GM23338 (cell line): Measurements from ENCODE around the gene CDKN2AIPNL. TPM values are rescaled to one million over a fixed set of nuclear protein-coding genes. Genes with fewer than 3 reads are reported as not detected.

ENCODE experiments used
- ATAC-seq: fragments of 200-7000 bp; cut with Tn5 transposase; 3 replicates; pipeline ENCODE4 v1.9.1; 2020
- DNase-seq: peaks from one replicate; pipeline ENCODE4 v3.0.0-alpha.2; 2015; ENCODE audit warnings: low spot score
- H2AFZ ChIP-seq: fragments of 200-600 bp; sonication (generic); 2 replicates; pipeline ENCODE4 v1.8.0; 2016; ENCODE audit warnings: antibody characterized with exemption, mild to moderate bottlenecking, moderate library complexity
- H3F3A ChIP-seq: fragments of 200-600 bp; sonication (generic); replicated peaks from 2 replicates; pipeline ENCODE4 v1.8.0; 2017; ENCODE audit warnings: antibody characterized with exemption, mixed run types, low read depth
- H3K27ac ChIP-seq: fragments of 200-600 bp; sonication (generic); 2 replicates; pipeline ENCODE4 v1.6.1; 2016; ENCODE audit warnings: low read depth
- H3K27me3 ChIP-seq: fragments of 200-600 bp; sonication (generic); 2 replicates; pipeline ENCODE4 v1.8.0; 2016; ENCODE audit warnings: mild to moderate bottlenecking, mixed run types, moderate library complexity; ENCODE audit not compliant: insufficient read depth
- H3K36me3 ChIP-seq: fragments of 200-600 bp; sonication (generic); 2 replicates; pipeline ENCODE4 v1.8.0; 2016; ENCODE audit warnings: mild to moderate bottlenecking; ENCODE audit not compliant: insufficient read depth
- H3K4me1 ChIP-seq: fragments of 200-600 bp; sonication (generic); 2 replicates; pipeline ENCODE4 v1.8.0; 2016; ENCODE audit warnings: mild to moderate bottlenecking, moderate library complexity; ENCODE audit not compliant: insufficient read depth
- H3K4me2 ChIP-seq: fragments of 200-600 bp; sonication (generic); 2 replicates; pipeline ENCODE4 v1.7.1; 2017; ENCODE audit warnings: mixed run types
- H3K4me3 ChIP-seq: fragments of 200-600 bp; sonication (generic); 2 replicates; pipeline ENCODE4 v1.6.1; 2016; ENCODE audit warnings: mixed run types
- H3K79me2 ChIP-seq: fragments of 200-600 bp; sonication (generic); replicated peaks from 2 replicates; pipeline ENCODE4 v1.8.0; 2017; ENCODE audit warnings: mild to moderate bottlenecking; ENCODE audit not compliant: insufficient read depth
- H3K9me2 ChIP-seq: fragments of 200-600 bp; sonication (generic); 2 replicates; pipeline ENCODE4 v1.8.0; 2017; ENCODE audit not compliant: insufficient read depth
- H4K20me1 ChIP-seq: fragments of 200-600 bp; sonication (generic); replicated peaks from 2 replicates; pipeline ENCODE4 v1.8.0; 2017; ENCODE audit warnings: mild to moderate bottlenecking; ENCODE audit not compliant: insufficient read depth
- H3K27ac Mint-ChIP-seq: 2 replicates; pipeline ENCODE4 v1.8.0; 2020; ENCODE audit warnings: inconsistent platforms, mild to moderate bottlenecking, moderate library complexity, mixed read lengths
- H3K27me3 Mint-ChIP-seq: 3 replicates; pipeline ENCODE4 v1.8.0; 2022; ENCODE audit warnings: low read depth, mild to moderate bottlenecking, moderate library complexity, mixed read lengths, inconsistent platforms; ENCODE audit not compliant: insufficient read depth, poor library complexity
- H3K36me3 Mint-ChIP-seq: 3 replicates; pipeline ENCODE4 v1.8.0; 2021; ENCODE audit warnings: low read depth, mild to moderate bottlenecking, inconsistent platforms, moderate library complexity, mixed read lengths
- H3K4me1 Mint-ChIP-seq: 3 replicates; pipeline ENCODE4 v1.8.0; 2020; ENCODE audit warnings: mild to moderate bottlenecking, inconsistent platforms, mixed read lengths
- H3K4me3 Mint-ChIP-seq: 3 replicates; pipeline ENCODE4 v1.8.0; 2021; ENCODE audit warnings: moderate library complexity, mild to moderate bottlenecking, inconsistent platforms, mixed read lengths
- H3K9me3 Mint-ChIP-seq: 3 replicates; pipeline ENCODE4 v1.8.0; 2020; ENCODE audit warnings: moderate library complexity, mild to moderate bottlenecking, inconsistent platforms, mixed read lengths
- CREB1 ChIP-seq: fragments of 250-450 bp; sonication (Bioruptor Pico); IDR thresholded peaks from 2 replicates; pipeline ENCODE4 v1.5.0; 2020; ENCODE audit warnings: low read depth, mild to moderate bottlenecking, moderate library complexity
- CTCF ChIP-seq, 2 experiments: fragments of 200-600 bp in 1 of 2; sonication (generic) in 1 of 2; conservative IDR thresholded peaks; 2 replicates each; pipeline versions ENCODE4 v1.5.1 to v1.6.1; 2016 to 2017; ENCODE audit warnings: antibody characterized with exemption in 2 of 2, low read depth in 2 of 2, mild to moderate bottlenecking in 2 of 2, moderate library complexity in 1 of 2
- EZH2 ChIP-seq: fragments of 200-600 bp; sonication (generic); IDR thresholded peaks from one replicate; pipeline ENCODE4 v1.8.0; 2017; ENCODE audit warnings: antibody characterized with exemption, mild to moderate bottlenecking, low read depth; ENCODE audit not compliant: unreplicated experiment
- JUNB ChIP-seq: IDR thresholded peaks from one replicate; pipeline ENCODE4 v1.6.1; 2016; ENCODE audit warnings: antibody characterized with exemption; ENCODE audit not compliant: unreplicated experiment
- NANOG ChIP-seq: IDR thresholded peaks from 2 replicates; pipeline ENCODE4 v1.6.1; 2016; ENCODE audit warnings: antibody characterized with exemption, borderline replicate concordance
- ZNF331 ChIP-seq: fragments of 250-450 bp; sonication (Bioruptor Pico); IDR thresholded peaks from 2 replicates; pipeline ENCODE4 v1.5.0; 2020; ENCODE audit warnings: low read depth, mild to moderate bottlenecking, moderate library complexity
- polyA plus RNA-seq: library from polyadenylated mRNA; unstranded; fragments of >200 nt; fragmentation: Nextera tagmentation; extraction: Ambion mirVana; gene quantifications from 2 replicates; pipeline ENCODE4 v1.2.1, GENCODE V29; 2016
- total RNA-seq: library from RNA; depleted of rRNA; stranded (reverse); fragments of >200 nt; shearing (Covaris generic); gene quantifications from 2 replicates; pipeline ENCODE4 v1.2.3, GENCODE V29; 2014

The CDKN2AIPNL gene
- total and polyA plus RNA-seq, 2 experiments from 2014 or later: 53.5 to 79.5 TPM

GRCh38 chr5:134432677-134433359 lies 21.1 kb upstream of the CDKN2AIPNL start:
- Mint-ChIP-seq H3K27me3 (peaks cover 12% of the 10 kb centered on the region), H3K9me3 (no peaks in the 10 kb centered on the region), H3K4me3 (no peak overlapping the region; the same call in 2 of the 3 replicates), H3K27ac (peak overlapping the region; percentile 52), H3K4me1 (peaks cover 49% of the 10 kb centered on the region), H3K36me3 (peaks cover 37% of the 10 kb centered on the region)
- DNase-seq (no peak), ATAC-seq (peak; percentile 14)
- H3K79me2 ChIP-seq: peaks cover 23% of the 10 kb centered on the region
- H3K4me2 ChIP-seq: no peak overlapping the region
- H3K4me1 ChIP-seq: peaks cover 22% of the 10 kb centered on the region
- H3K27me3 ChIP-seq: no peaks in the 10 kb centered on the region
- H3K36me3 ChIP-seq: no peaks in the 10 kb centered on the region
- H3K4me3 ChIP-seq: no peak overlapping the region
- no peak overlapping the region for H2AFZ ChIP-seq
- H4K20me1 ChIP-seq: no peaks in the 10 kb centered on the region
- TF ChIP-seq NANOG: no peak
- no peak for TF ChIP-seq JUNB
- no peaks in the 10 kb centered on the region for H3K9me2 ChIP-seq
- no peaks in the 10 kb centered on the region for H3F3A ChIP-seq
- H3K27ac ChIP-seq: 0 out of 2 replicates have a peak overlapping the region, but pooled peaks have one; percentile 32

GRCh38 chr5:134432174-134432573 lies 20.5 kb upstream of the CDKN2AIPNL start:
- no peaks in the 10 kb centered on the region for H3K36me3 ChIP-seq
- H3K36me3 Mint-ChIP-seq: peaks cover 33% of the 10 kb centered on the region
- H2AFZ ChIP-seq: no peak overlapping the region
- H3K27me3 ChIP-seq: no peaks in the 10 kb centered on the region
- peak overlapping the region; percentile 24; the same call in 1 of the 2 replicates for H3K27ac Mint-ChIP-seq
- H3K27ac ChIP-seq: no peak overlapping the region
- ATAC-seq (no peak), DNase-seq (no peak)
- H3K9me2 ChIP-seq: no peaks in the 10 kb centered on the region
- H3K9me3 Mint-ChIP-seq: no peaks in the 10 kb centered on the region
- no peaks in the 10 kb centered on the region for H4K20me1 ChIP-seq
- H3K4me1 Mint-ChIP-seq: peaks cover 55% of the 10 kb centered on the region
- H3K4me3 ChIP-seq: no peak overlapping the region
- TF ChIP-seq CREB1 (CRISPR knock-in tag) (no peak), CTCF (conservative IDR thresholded peaks at IDR 0.05; ENCODE audit: low read depth in 2 of 2) (no peak), ZNF331 (no peak), EZH2 (no peak)
- H3K4me2 ChIP-seq: no peak overlapping the region
- peaks cover 22% of the 10 kb centered on the region for H3K4me1 ChIP-seq
- H3K4me3 Mint-ChIP-seq: no peak overlapping the region
- H3F3A ChIP-seq: no peaks in the 10 kb centered on the region
- peaks cover 12% of the 10 kb centered on the region for H3K27me3 Mint-ChIP-seq
- H3K79me2 ChIP-seq: peaks cover 23% of the 10 kb centered on the region

GRCh38 chr5:134430001-134430569 lies 18.4 kb upstream of the CDKN2AIPNL start:
- H3K4me3 Mint-ChIP-seq: peak overlapping the region; percentile 70; the same call in 2 of the 3 replicates
- H3K9me2 ChIP-seq: no peaks in the 10 kb centered on the region
- TF ChIP-seq CTCF (conservative IDR thresholded peaks at IDR 0.05; ENCODE audit: low read depth in 2 of 2): 0 out of 4 replicates have a peak, but pooled peaks of 1 of the 2 experiments have one; percentile 11

More at GRCh38 chr5:134430001-134430569, 18.4 kb upstream of the CDKN2AIPNL start:
- ATAC-seq (peak; percentile 75), DNase-seq (peak; percentile 78)
- Mint-ChIP-seq H3K36me3 (peaks cover 20% of the 10 kb centered on the region), H3K9me3 (no peaks in the 10 kb centered on the region), H3K4me1 (peaks cover 51% of the 10 kb centered on the region), H3K27ac (peak overlapping the region; percentile 65; the same call in 1 of the 2 replicates), H3K27me3 (peaks cover 11% of the 10 kb centered on the region)
- Histone ChIP-seq H4K20me1 (no peaks in the 10 kb centered on the region), H3K4me2 (peak overlapping the region; percentile 76), H2AFZ (no peak overlapping the region), H3K4me1 (peaks cover 22% of the 10 kb centered on the region), H3K27me3 (no peaks in the 10 kb centered on the region), H3K4me3 (peak overlapping the region; percentile 41), H3K27ac (peak overlapping the region; percentile 96), H3F3A (peaks cover 5% of the 10 kb centered on the region; the same call in 1 of the 2 replicates), H3K79me2 (peaks cover 23% of the 10 kb centered on the region), H3K36me3 (no peaks in the 10 kb centered on the region)
